Measurements from ENCODE around the gene PDZD2.
"Not testable (repeated sequence)": the region's sequence is repeated elsewhere in the genome, so short reads cannot be mapped to it uniquely, and the experiment has no call there.

GRCh38 chr5:32118922-32119321 lies 480.0 kb downstream of the PDZD2 start:
- not testable (repeated sequence) for TF ChIP-seq POLR2A (IDR thresholded peaks at IDR 0.05; ENCODE audit: low read length); GATA1 (IDR thresholded peaks at IDR 0.05; ENCODE audit: low read depth, low read length)
